Right atrium auricular region (tissue), 2 donors: Measurements from ENCODE around the gene MAP6D1. TPM values are rescaled to one million over a fixed set of nuclear protein-coding genes. Genes with fewer than 3 reads are reported as not detected.
"Not testable (repeated sequence)": the region's sequence is repeated elsewhere in the genome, so short reads cannot be mapped to it uniquely, and the experiment has no call there.

Experiments used
- DNase-seq: peaks from one replicate; pipeline ENCODE4 v3.0.0-alpha.2; 2019; ENCODE audit warnings: low spot score
- H3K27ac ChIP-seq, 2 donors: fragments of 200-600 bp; sonication (generic); 1 replicate in 1 of 2; 2 replicates in 1 of 2; pipeline ENCODE4 v1.5.1; 2016 to 2019
- H3K27me3 ChIP-seq, 2 donors: fragments of 200-600 bp; sonication (generic); one replicate each; pipeline versions ENCODE4 v1.5.1 to v1.6.0; 2017 to 2019
- H3K36me3 ChIP-seq: fragments of 200-600 bp; sonication (generic); one replicate; pipeline ENCODE4 v1.5.1; 2016
- H3K4me1 ChIP-seq, 2 donors: fragments of 200-600 bp; sonication (generic); one replicate each; pipeline versions ENCODE4 v1.5.1 to v1.6.0; 2017 to 2019
- H3K4me3 ChIP-seq, 2 donors: fragments of 200-600 bp; sonication (generic); 1 replicate in 1 of 2; 2 replicates in 1 of 2; pipeline ENCODE4 v1.5.1; 2017 to 2019; ENCODE audit warnings: mild to moderate bottlenecking in 1 of 2, moderate library complexity in 1 of 2
- H3K9me3 ChIP-seq, 2 donors: fragments of 200-600 bp; sonication (generic); one replicate each; pipeline ENCODE4 v1.5.1; 2019
- CTCF ChIP-seq, 2 donors: fragments of 200-600 bp; sonication (generic); IDR thresholded peaks; one replicate each; pipeline ENCODE4 v1.5.1; 2019; ENCODE audit warnings: antibody characterized with exemption in 2 of 2
- total RNA-seq, 2 donors: library from RNA; depleted of rRNA; stranded (reverse); fragments of >200 nt; gene quantifications; one replicate each; pipeline ENCODE4 v1.1.0, GENCODE V29; 2016

Gene MAP6D1
- total RNA-seq, 2 donors from 2014 or later: 0.79 to 9.6 TPM

- DNase-seq: no peak
- no peaks in the 10 kb centered on the region for H3K27me3 ChIP-seq
- H3K9me3 ChIP-seq: no peaks in the 10 kb centered on the region
- no peak for TF ChIP-seq CTCF (IDR thresholded peaks at IDR 0.05)
- no peak overlapping the region for H3K27ac ChIP-seq
- peaks cover 0 to 11% of the 10 kb centered on the region in 2 donors for H3K4me1 ChIP-seq
- no peak overlapping the region for H3K4me3 ChIP-seq
- H3K36me3 ChIP-seq: peaks cover 42% of the 10 kb centered on the region
These were observed 29.0 kb downstream of the MAP6D1 start for GRCh38 chr3:183796372-183796771.

- H3K4me1 ChIP-seq: no peaks in the 10 kb centered on the region
- DNase-seq: no peak
- no peak for TF ChIP-seq CTCF (IDR thresholded peaks at IDR 0.05)
- no peak overlapping the region for H3K4me3 ChIP-seq
- no peaks in the 10 kb centered on the region for H3K9me3 ChIP-seq
- peak overlapping the region in 1 of 2 donors; percentile 67 for H3K27ac ChIP-seq
- H3K36me3 ChIP-seq: peaks cover 44% of the 10 kb centered on the region
- no peaks in the 10 kb centered on the region for H3K27me3 ChIP-seq
These were observed 30.9 kb downstream of the MAP6D1 start for GRCh38 chr3:183794452-183794851.

- TF ChIP-seq CTCF (IDR thresholded peaks at IDR 0.05): no peak
- H3K27me3 ChIP-seq: no peaks in the 10 kb centered on the region
- H3K9me3 ChIP-seq: no peaks in the 10 kb centered on the region
- DNase-seq: no peak
- no peaks in the 10 kb centered on the region for H3K4me1 ChIP-seq
- no peak overlapping the region for H3K4me3 ChIP-seq
- peaks cover 36% of the 10 kb centered on the region for H3K36me3 ChIP-seq
- H3K27ac ChIP-seq: no peak overlapping the region
These were observed 32.4 kb downstream of the MAP6D1 start for GRCh38 chr3:183792976-183793375.

GRCh38 chr3:183790700-183791099 is 34.7 kb downstream of the MAP6D1 start:
- no peak overlapping the region for H3K4me3 ChIP-seq
- no peak for DNase-seq
- H3K27me3 ChIP-seq: no peaks in the 10 kb centered on the region
- H3K4me1 ChIP-seq: no peaks in the 10 kb centered on the region
- no peak for TF ChIP-seq CTCF (IDR thresholded peaks at IDR 0.05)
- H3K36me3 ChIP-seq: peaks cover 54% of the 10 kb centered on the region
- H3K27ac ChIP-seq: no peak overlapping the region
- H3K9me3 ChIP-seq: no peaks in the 10 kb centered on the region

GRCh38 chr3:183789826-183790225 is 35.6 kb downstream of the MAP6D1 start:
- Histone ChIP-seq H3K36me3 (peaks cover 55% of the 10 kb centered on the region), H3K4me3 (no peak overlapping the region), H3K27me3 (no peaks in the 10 kb centered on the region), H3K4me1 (no peaks in the 10 kb centered on the region), H3K9me3 (no peaks in the 10 kb centered on the region), H3K27ac (no peak overlapping the region)
- no peak for TF ChIP-seq CTCF (IDR thresholded peaks at IDR 0.05)
- no peak for DNase-seq

- peaks cover 0 to 17% of the 10 kb centered on the region in 2 donors for H3K4me1 ChIP-seq
- peaks cover 50% of the 10 kb centered on the region for H3K36me3 ChIP-seq
- DNase-seq, H3K4me3 ChIP-seq, H3K27me3 ChIP-seq, H3K9me3 ChIP-seq, H3K27ac ChIP-seq: not testable (repeated sequence)
These were observed 40.9 kb downstream of the MAP6D1 start for GRCh38 chr3:183784503-183784902.
